GM18873 (cell line): ENCODE measurements around the gene RAPSN.
"Not testable (repeated sequence)": the region's sequence is repeated elsewhere in the genome, so short reads cannot be mapped to it uniquely, and the experiment has no call there.

ENCODE experiments used
- ATAC-seq: cut with Tn5 transposase; IDR thresholded peaks from one replicate; pipeline ENCODE4 v1.9.1; 2021; ENCODE audit warnings: mild to moderate bottlenecking, moderate library complexity, moderate number of reproducible peaks; ENCODE audit not compliant: unreplicated experiment, low FRiP score

RAPSN gene

GRCh38 chr11:47466701-47467250, 17.8 kb upstream of the RAPSN start:
- no peak for ATAC-seq

- ATAC-seq, result no peak
Observed at GRCh38 chr11:47466201-47466600, 17.3 kb upstream of the RAPSN start.

GRCh38 chr11:47464483-47464882, 15.5 kb upstream of the RAPSN start:
- ATAC-seq, result no peak

- no peak for ATAC-seq
Observed at GRCh38 chr11:47461876-47462275, 12.9 kb upstream of the RAPSN start.

GRCh38 chr11:47460571-47461235, 11.8 kb upstream of the RAPSN start:
- no peak for ATAC-seq

- not testable (repeated sequence) for ATAC-seq
Observed at GRCh38 chr11:47454258-47454671, 5.3 kb upstream of the RAPSN start.

GRCh38 chr11:47453365-47453764, 4.4 kb upstream of the RAPSN start:
- ATAC-seq, result no peak

- ATAC-seq, result no peak
Observed at GRCh38 chr11:47451990-47452389, 3.1 kb upstream of the RAPSN start.

GRCh38 chr11:47451436-47451835, 2.5 kb upstream of the RAPSN start:
- no peak for ATAC-seq

- ATAC-seq, result no peak
Observed at GRCh38 chr11:47449541-47449940, 605 bp upstream of the RAPSN start.

- ATAC-seq, result no peak
Observed at GRCh38 chr11:47447906-47448305, 1.0 kb downstream of the RAPSN start.

GRCh38 chr11:47446833-47447232, 2.1 kb downstream of the RAPSN start:
- ATAC-seq, result no peak

- ATAC-seq, result no peak
Observed at GRCh38 chr11:47445840-47446239, 3.1 kb downstream of the RAPSN start.

- ATAC-seq, result no peak
Observed at GRCh38 chr11:47443817-47444216, 5.1 kb downstream of the RAPSN start.

- ATAC-seq, result no peak
Observed at GRCh38 chr11:47443028-47443700, 5.8 kb downstream of the RAPSN start.

GRCh38 chr11:47442514-47442913, 6.4 kb downstream of the RAPSN start:
- no peak for ATAC-seq

- ATAC-seq, result no peak
Observed at GRCh38 chr11:47441421-47441820, 7.5 kb downstream of the RAPSN start.

GRCh38 chr11:47440054-47440476, 8.9 kb downstream of the RAPSN start:
- ATAC-seq, result no peak

- ATAC-seq, result no peak
Observed at GRCh38 chr11:47438721-47439120, 10.2 kb downstream of the RAPSN start.

GRCh38 chr11:47437746-47438418, 11.1 kb downstream of the RAPSN start:
- ATAC-seq, result no peak

GRCh38 chr11:47437218-47437745, 11.7 kb downstream of the RAPSN start:
- ATAC-seq, result no peak
